ENCODE measurements around the gene PLSCR5. TPM values are rescaled to one million over a fixed set of nuclear protein-coding genes. Genes with fewer than 3 reads are reported as not detected.

The PLSCR5 gene
- total RNA-seq, 1 experiment from 2014 or later: not detected

GRCh38 chr3:146589899-146590508 lies 15.1 kb downstream of the PLSCR5 start:
- DNase-seq (ENCODE audit: low spot score): peak; percentile 78

GRCh38 chr3:146585156-146585555 lies 20.0 kb downstream of the PLSCR5 start:
- no peak for DNase-seq (ENCODE audit: low spot score)

- DNase-seq (ENCODE audit: low spot score): no peak
These were observed 23.1 kb downstream of the PLSCR5 start for GRCh38 chr3:146581951-146582467.

GRCh38 chr3:146581080-146581601 lies 24.0 kb downstream of the PLSCR5 start:
- DNase-seq (ENCODE audit: low spot score): peak; percentile 39

GRCh38 chr3:146577662-146578061 lies 27.5 kb downstream of the PLSCR5 start:
- DNase-seq (ENCODE audit: low spot score): peak; percentile 77

- DNase-seq (ENCODE audit: low spot score): no peak
These were observed 29.5 kb downstream of the PLSCR5 start for GRCh38 chr3:146575636-146576035.

- no peak for DNase-seq (ENCODE audit: low spot score)
These were observed 31.0 kb downstream of the PLSCR5 start for GRCh38 chr3:146574173-146574572.

- DNase-seq (ENCODE audit: low spot score): no peak
These were observed 35.8 kb downstream of the PLSCR5 start for GRCh38 chr3:146569314-146569713.

- no peak for DNase-seq (ENCODE audit: low spot score)
These were observed 39.0 kb downstream of the PLSCR5 start for GRCh38 chr3:146566138-146566537.

- no peak for DNase-seq (ENCODE audit: low spot score)
These were observed 43.3 kb downstream of the PLSCR5 start for GRCh38 chr3:146561879-146562278.

GRCh38 chr3:146561463-146561862 lies 43.7 kb downstream of the PLSCR5 start:
- DNase-seq (ENCODE audit: low spot score): no peak

- no peak for DNase-seq (ENCODE audit: low spot score)
These were observed 44.5 kb downstream of the PLSCR5 start for GRCh38 chr3:146560678-146561077.

GRCh38 chr3:146559388-146559787 lies 45.8 kb downstream of the PLSCR5 start:
- no peak for DNase-seq (ENCODE audit: low spot score)

- DNase-seq (ENCODE audit: low spot score): no peak
These were observed 46.4 kb downstream of the PLSCR5 start for GRCh38 chr3:146558781-146559180.

- DNase-seq (ENCODE audit: low spot score): no peak
These were observed 47.4 kb downstream of the PLSCR5 start for GRCh38 chr3:146557745-146558144.

- DNase-seq (ENCODE audit: low spot score): no peak
These were observed 49.8 kb downstream of the PLSCR5 start for GRCh38 chr3:146555311-146555710.

- DNase-seq (ENCODE audit: low spot score): no peak
These were observed 50.9 kb downstream of the PLSCR5 start for GRCh38 chr3:146554151-146554760.

- DNase-seq (ENCODE audit: low spot score): no peak
These were observed 54.2 kb downstream of the PLSCR5 start for GRCh38 chr3:146550743-146551510.

- no peak for DNase-seq (ENCODE audit: low spot score)
These were observed 55.0 kb downstream of the PLSCR5 start for GRCh38 chr3:146550070-146550615.

- DNase-seq (ENCODE audit: low spot score): no peak
These were observed 57.8 kb downstream of the PLSCR5 start for GRCh38 chr3:146547235-146547835.

GRCh38 chr3:146546366-146546965 lies 58.7 kb downstream of the PLSCR5 start:
- DNase-seq (ENCODE audit: low spot score): no peak

Data from HT-29 (cell line).